Tibial nerve (tissue), 4 donors: ENCODE results near the gene PTOV1. TPM values are rescaled to one million over a fixed set of nuclear protein-coding genes. Genes with fewer than 3 reads are reported as not detected.

Experiments used
- DNase-seq, 2 donors: peaks; one replicate each; pipeline ENCODE4 v3.0.0-alpha.2; 2019; ENCODE audit warnings: low spot score in 2 of 2
- H3K27ac ChIP-seq, 4 donors: fragments of 200-600 bp; sonication (generic) in 3 of 4; one replicate each; pipeline ENCODE4 v1.5.1; 2017 to 2019; ENCODE audit warnings: mild to moderate bottlenecking in 1 of 4
- H3K27me3 ChIP-seq, 2 donors: fragments of 200-600 bp; sonication (generic) in 1 of 2; one replicate each; pipeline versions ENCODE4 v1.5.1 to v1.6.0; 2017 to 2019
- H3K36me3 ChIP-seq, 3 donors: fragments of 200-600 bp; sonication (generic); one replicate each; pipeline ENCODE4 v1.5.1; 2018 to 2019
- H3K4me1 ChIP-seq, 4 donors: fragments of 200-600 bp; sonication (generic) in 3 of 4; one replicate each; pipeline ENCODE4 v1.5.1; 2017 to 2019
- H3K4me3 ChIP-seq, 4 donors: fragments of 200-600 bp; sonication (generic) in 3 of 4; one replicate each; pipeline ENCODE4 v1.5.1; 2017 to 2019; ENCODE audit warnings: mild to moderate bottlenecking in 1 of 4, moderate library complexity in 1 of 4
- H3K9me3 ChIP-seq, 4 donors: fragments of 200-600 bp; sonication (generic) in 3 of 4; one replicate each; pipeline ENCODE4 v1.5.1; 2017 to 2019
- CTCF ChIP-seq, 5 experiments: fragments of 200-600 bp in 3 of 5; fragments of 450-650 bp in 2 of 5; sonication (generic) in 3 of 5; IDR thresholded peaks; one replicate each; pipeline ENCODE4 v1.5.1; 2016 to 2019; ENCODE audit warnings: antibody characterized with exemption in 5 of 5, mild to moderate bottlenecking in 3 of 5, moderate library complexity in 2 of 5
- EP300 ChIP-seq, 2 donors: sonication (generic); formaldehyde crosslinking; IDR thresholded peaks; one replicate each; pipeline ENCODE4 v1.6.1; 2017; ENCODE audit warnings: antibody characterized with exemption in 2 of 2, mild to moderate bottlenecking in 1 of 2
- POLR2A ChIP-seq, 2 donors: fragments of 450-650 bp; IDR thresholded peaks; one replicate each; pipeline ENCODE4 v1.6.1; 2017; ENCODE audit warnings: antibody characterized with exemption in 2 of 2, mild to moderate bottlenecking in 2 of 2, moderate library complexity in 2 of 2
- WGBS, 2 donors: methylation state at CpG; one replicate each; pipeline ENCODE4 v1.1.5; 2018; 5-methylcytosine and 5-hydroxymethylcytosine counted together
- total RNA-seq, 4 donors: library from RNA; depleted of rRNA; stranded (reverse); fragments of >200 nt; gene quantifications; one replicate each; pipeline ENCODE4 v1.1.0, GENCODE V29; 2016

The PTOV1 gene
- total RNA-seq, 4 donors from 2014 or later = 75.6 to 113 (median 91.9) TPM

GRCh38 chr19:49823472-49823871 is 27.5 kb upstream of the PTOV1 start:
- H3K36me3 ChIP-seq = peaks cover 0 to 65% (median 0%) of the 10 kb centered on the region in 3 donors
- DNase-seq = no peak
- WGBS, 2 donors = 90 to 93% methylated on average over 12 of the region's 12 CpGs

GRCh38 chr19:49824662-49825061 is 26.3 kb upstream of the PTOV1 start:
- no peak overlapping the region for H3K27ac ChIP-seq
- WGBS, 2 donors = 82 to 91% methylated on average over 6 of the region's 6 CpGs
- peaks cover 0 to 77% (median 0%) of the 10 kb centered on the region in 3 donors for H3K36me3 ChIP-seq
- H3K9me3 ChIP-seq = no peaks in the 10 kb centered on the region
- H3K4me1 ChIP-seq = peaks cover 0 to 7% (median 0%) of the 10 kb centered on the region in 4 donors
- no peak for TF ChIP-seq CTCF (IDR thresholded peaks at IDR 0.05)
- no peak for TF ChIP-seq EP300 (IDR thresholded peaks at IDR 0.05)
- no peak for TF ChIP-seq POLR2A (IDR thresholded peaks at IDR 0.05)
- DNase-seq = no peak
- H3K4me3 ChIP-seq = no peak overlapping the region
- no peaks in the 10 kb centered on the region for H3K27me3 ChIP-seq

More at GRCh38 chr19:49823472-49823871, 27.5 kb upstream of the PTOV1 start:
- no peaks in the 10 kb centered on the region for H3K9me3 ChIP-seq
- H3K4me3 ChIP-seq = no peak overlapping the region
- TF ChIP-seq POLR2A (IDR thresholded peaks at IDR 0.05) (no peak), EP300 (IDR thresholded peaks at IDR 0.05) (no peak), CTCF (IDR thresholded peaks at IDR 0.05) (no peak)
- H3K27ac ChIP-seq = no peak overlapping the region
- no peaks in the 10 kb centered on the region for H3K27me3 ChIP-seq
- H3K4me1 ChIP-seq = peaks cover 0 to 17% (median 8%) of the 10 kb centered on the region in 4 donors

GRCh38 chr19:49827034-49827433 is 23.9 kb upstream of the PTOV1 start:
- Histone ChIP-seq H3K36me3 (peaks cover 0 to 88% (median 4%) of the 10 kb centered on the region in 3 donors), H3K27me3 (no peaks in the 10 kb centered on the region), H3K27ac (no peak overlapping the region), H3K9me3 (no peaks in the 10 kb centered on the region), H3K4me1 (no peaks in the 10 kb centered on the region), H3K4me3 (no peak overlapping the region)
- no peak for DNase-seq
- no peak for TF ChIP-seq POLR2A (IDR thresholded peaks at IDR 0.05)
- TF ChIP-seq CTCF (IDR thresholded peaks at IDR 0.05) = no peak
- no peak for TF ChIP-seq EP300 (IDR thresholded peaks at IDR 0.05)
- 82 to 88% methylated on average over 12 to 13 of the region's 14 CpGs for WGBS, 2 donors

- H3K4me1 ChIP-seq = no peaks in the 10 kb centered on the region
- no peak for DNase-seq
- no peak for TF ChIP-seq EP300 (IDR thresholded peaks at IDR 0.05)
- no peak for TF ChIP-seq CTCF (IDR thresholded peaks at IDR 0.05)
- no peak for TF ChIP-seq POLR2A (IDR thresholded peaks at IDR 0.05)
- no peak overlapping the region for H3K27ac ChIP-seq
- no peaks in the 10 kb centered on the region for H3K27me3 ChIP-seq
- H3K4me3 ChIP-seq = no peak overlapping the region
- H3K9me3 ChIP-seq = no peaks in the 10 kb centered on the region
- peaks cover 0 to 90% (median 11%) of the 10 kb centered on the region in 3 donors for H3K36me3 ChIP-seq
- 84 to 87% methylated on average over 6 to 8 of the region's 8 CpGs for WGBS, 2 donors
These were observed 21.8 kb upstream of the PTOV1 start for GRCh38 chr19:49829200-49829599.

- no peak for TF ChIP-seq POLR2A (IDR thresholded peaks at IDR 0.05)
- TF ChIP-seq EP300 (IDR thresholded peaks at IDR 0.05) = no peak
- TF ChIP-seq CTCF (IDR thresholded peaks at IDR 0.05) = no peak
- H3K27ac ChIP-seq = no peak overlapping the region
- H3K36me3 ChIP-seq = peaks cover 0 to 90% (median 14%) of the 10 kb centered on the region in 3 donors
- 95 to 96% methylated on average over 14 to 18 of the region's 18 CpGs for WGBS, 2 donors
- H3K27me3 ChIP-seq = no peaks in the 10 kb centered on the region
- no peak overlapping the region for H3K4me3 ChIP-seq
- DNase-seq = no peak
- H3K4me1 ChIP-seq = no peaks in the 10 kb centered on the region
- H3K9me3 ChIP-seq = no peaks in the 10 kb centered on the region
These were observed 21.2 kb upstream of the PTOV1 start for GRCh38 chr19:49829721-49830120.
